ENCODE results near the gene CIB4. TPM values are rescaled to one million over a fixed set of nuclear protein-coding genes. Genes with fewer than 3 reads are reported as not detected.

Gene CIB4
- total RNA-seq, 1 experiment from 2014 or later: not detected

GRCh38 chr2:26647981-26648380 lies 6.8 kb upstream of the CIB4 start:
- H3K4me1 Mint-ChIP-seq: peaks cover 7% of the 10 kb centered on the region
- H3K27me3 Mint-ChIP-seq (ENCODE audit: low read depth): peaks cover 4% of the 10 kb centered on the region; the same call in 1 of the 2 replicates
- H3K9me3 Mint-ChIP-seq: peaks cover 6% of the 10 kb centered on the region; the same call in 1 of the 2 replicates
- H3K36me3 Mint-ChIP-seq: no peaks in the 10 kb centered on the region
- no peak overlapping the region for H3K4me3 Mint-ChIP-seq
- TF ChIP-seq, protein P1, sequence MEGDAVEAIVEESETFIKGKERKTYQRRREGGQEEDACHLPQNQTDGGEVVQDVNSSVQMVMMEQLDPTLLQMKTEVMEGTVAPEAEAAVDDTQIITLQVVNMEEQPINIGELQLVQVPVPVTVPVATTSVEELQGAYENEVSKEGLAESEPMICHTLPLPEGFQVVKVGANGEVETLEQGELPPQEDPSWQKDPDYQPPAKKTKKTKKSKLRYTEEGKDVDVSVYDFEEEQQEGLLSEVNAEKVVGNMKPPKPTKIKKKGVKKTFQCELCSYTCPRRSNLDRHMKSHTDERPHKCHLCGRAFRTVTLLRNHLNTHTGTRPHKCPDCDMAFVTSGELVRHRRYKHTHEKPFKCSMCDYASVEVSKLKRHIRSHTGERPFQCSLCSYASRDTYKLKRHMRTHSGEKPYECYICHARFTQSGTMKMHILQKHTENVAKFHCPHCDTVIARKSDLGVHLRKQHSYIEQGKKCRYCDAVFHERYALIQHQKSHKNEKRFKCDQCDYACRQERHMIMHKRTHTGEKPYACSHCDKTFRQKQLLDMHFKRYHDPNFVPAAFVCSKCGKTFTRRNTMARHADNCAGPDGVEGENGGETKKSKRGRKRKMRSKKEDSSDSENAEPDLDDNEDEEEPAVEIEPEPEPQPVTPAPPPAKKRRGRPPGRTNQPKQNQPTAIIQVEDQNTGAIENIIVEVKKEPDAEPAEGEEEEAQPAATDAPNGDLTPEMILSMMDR (IDR thresholded peaks at IDR 0.05): no peak
- TF ChIP-seq ZNF416 (CRISPR knock-in tag; IDR thresholded peaks at IDR 0.05) (no peak), MLX (CRISPR knock-in tag; IDR thresholded peaks at IDR 0.05) (no peak)
- no peak overlapping the region for H3K27ac Mint-ChIP-seq
- ChIA-PET POLR2A (no interaction called here), CTCF (interaction anchor here (0.6 to 1.8 kb wide), 3 partner anchors 32 to 1857 kb away, joined by 3 to 4 read pairs (median 3); no protein-coding TSS in a partner anchor)
- ATAC-seq (no peak), DNase-seq (ENCODE audit: low spot score) (no peak)

- Mint-ChIP-seq H3K9me3 (peaks cover 6% of the 10 kb centered on the region; the same call in 1 of the 2 replicates), H3K27me3 (ENCODE audit: low read depth) (peaks cover 4% of the 10 kb centered on the region; the same call in 1 of the 2 replicates), H3K4me3 (no peak overlapping the region), H3K27ac (peak overlapping the region; percentile 56; the same call in 1 of the 2 replicates), H3K36me3 (no peaks in the 10 kb centered on the region), H3K4me1 (peaks cover 7% of the 10 kb centered on the region)
- POLR2A ChIA-PET: no interaction called here
- CTCF ChIA-PET: interaction anchor here (1.0 to 1.8 kb wide), 3 partner anchors 32 to 70 kb away, joined by 3 to 6 read pairs (median 4); no protein-coding TSS in a partner anchor
- TF ChIP-seq CBFB (CRISPR knock-in tag; IDR thresholded peaks at IDR 0.05; ENCODE audit: low read depth): no peak
- TF ChIP-seq FOXP1 (CRISPR knock-in tag; IDR thresholded peaks at IDR 0.05; ENCODE audit: borderline replicate concordance): no peak
- TF ChIP-seq GABPB1 (CRISPR knock-in tag; IDR thresholded peaks at IDR 0.05): no peak
- TF ChIP-seq ZNF423 (CRISPR knock-in tag; IDR thresholded peaks at IDR 0.05): peak; percentile 57; the same call in 1 of the 2 replicates
- DNase-seq (ENCODE audit: low spot score) (no peak), ATAC-seq (peak; percentile 60)
Measured at GRCh38 chr2:26646986-26647672, 6.0 kb upstream of the CIB4 start.

- no peak overlapping the region for H3K4me3 Mint-ChIP-seq
- H3K9me3 Mint-ChIP-seq: peaks cover 6% of the 10 kb centered on the region; the same call in 1 of the 2 replicates
- no peak overlapping the region for H3K27ac Mint-ChIP-seq
- no peak for TF ChIP-seq CREB1 (CRISPR knock-in tag; IDR thresholded peaks at IDR 0.05)
- H3K4me1 Mint-ChIP-seq: peaks cover 14% of the 10 kb centered on the region
- ChIA-PET CTCF (interaction anchor here (1.9 kb wide), 1 partner anchor 68 kb away, joined by 4 read pairs; no protein-coding TSS in a partner anchor), POLR2A (no interaction called here)
- peaks cover under 1% of the 10 kb centered on the region; the same call in 1 of the 2 replicates for H3K27me3 Mint-ChIP-seq (ENCODE audit: low read depth)
- no peak for DNase-seq (ENCODE audit: low spot score)
- no peak for ATAC-seq
- H3K36me3 Mint-ChIP-seq: no peaks in the 10 kb centered on the region
Measured at GRCh38 chr2:26645762-26646161, 4.6 kb upstream of the CIB4 start.

GRCh38 chr2:26644188-26644835 lies 3.1 kb upstream of the CIB4 start:
- Mint-ChIP-seq H3K4me1 (peaks cover 23% of the 10 kb centered on the region), H3K36me3 (no peaks in the 10 kb centered on the region), H3K4me3 (no peak overlapping the region), H3K27me3 (ENCODE audit: low read depth) (no peaks in the 10 kb centered on the region; the same call in 1 of the 2 replicates), H3K9me3 (no peaks in the 10 kb centered on the region), H3K27ac (no peak overlapping the region)
- CTCF ChIA-PET: interaction anchor here (1.3 to 1.9 kb wide), 2 partner anchors 29 to 66 kb away, joined by 3 to 4 read pairs; no protein-coding TSS in a partner anchor
- DNase-seq (ENCODE audit: low spot score) (no peak), ATAC-seq (no peak)
- POLR2A ChIA-PET: no interaction called here
- no peak for TF ChIP-seq CDX4 (CRISPR knock-in tag; IDR thresholded peaks at IDR 0.05; ENCODE audit: borderline replicate concordance)
- no peak for TF ChIP-seq ZSCAN18 (CRISPR knock-in tag; IDR thresholded peaks at IDR 0.05)
- no peak for TF ChIP-seq E2F1 (CRISPR knock-in tag; IDR thresholded peaks at IDR 0.05)
- TF ChIP-seq NFE2L1 (CRISPR knock-in tag; IDR thresholded peaks at IDR 0.05): no peak
- TF ChIP-seq USF2 (CRISPR knock-in tag; IDR thresholded peaks at IDR 0.05): no peak
- TF ChIP-seq PREB (CRISPR knock-in tag; IDR thresholded peaks at IDR 0.05; ENCODE audit: borderline replicate concordance): no peak
- no peak for TF ChIP-seq TEAD1 (CRISPR knock-in tag; IDR thresholded peaks at IDR 0.05)
- no peak for TF ChIP-seq KAT7 (CRISPR knock-in tag; IDR thresholded peaks at IDR 0.05; ENCODE audit: borderline replicate concordance)

Data from WTC11 (cell line).